ENCODE results near the gene IPO13. TPM values are rescaled to one million over a fixed set of nuclear protein-coding genes. Genes with fewer than 3 reads are reported as not detected.
A peak's percentile ranks its signal among the peaks of the same experiment; 100 is the strongest.

Gene IPO13
- polyA plus RNA-seq, 1 of the 3 experiments (the other 2 are of a cell fraction), result 15.5 TPM

DNA sequence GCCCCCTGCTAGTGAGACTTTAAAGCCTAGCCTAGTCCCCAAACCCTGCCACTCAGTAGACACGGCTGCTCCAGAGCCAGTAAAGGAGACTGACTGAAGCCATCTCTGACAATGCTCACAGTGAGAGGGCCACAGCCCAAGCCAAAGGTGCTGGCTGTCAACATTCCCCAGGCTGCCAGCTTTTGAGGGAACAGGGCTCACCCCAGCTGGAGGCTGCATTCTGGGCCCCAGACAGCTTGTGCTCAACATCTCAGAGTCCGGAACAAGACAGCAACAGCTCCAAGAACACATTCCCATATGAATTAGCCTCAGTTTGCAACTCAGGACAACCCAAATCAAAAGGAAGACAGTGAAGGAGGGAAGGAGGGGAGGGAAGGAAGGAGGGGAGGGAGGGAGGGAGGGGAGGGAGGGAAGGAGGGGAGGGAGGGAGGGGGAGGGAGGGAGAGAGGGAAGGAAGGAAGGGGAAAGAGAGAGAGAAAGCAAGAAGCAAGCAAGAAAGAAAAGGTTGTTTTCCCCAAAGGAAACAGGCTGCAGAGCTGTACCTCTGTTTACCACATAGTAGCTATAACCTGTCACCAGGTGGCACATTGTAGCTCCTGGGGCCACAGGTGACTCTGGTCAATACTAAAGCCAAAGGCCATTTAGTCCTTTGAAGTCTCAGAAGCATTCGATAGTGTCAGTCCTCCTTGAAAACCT is 7.7 kb upstream of the IPO13 start:
- Histone ChIP-seq H3K27ac (ENCODE audit: low read depth in 2 of 2, low read length in 1 of 2) (no peak overlapping the region), H4K20me1 (ENCODE audit: insufficient read depth) (no peaks in the 10 kb centered on the region), H3K79me2 (ENCODE audit: insufficient read depth) (no peaks in the 10 kb centered on the region), H3K4me1 (ENCODE audit: control insufficient read depth in 1 of 2, insufficient read depth in 2 of 2, low read depth in 1 of 2, low read length in 1 of 2) (peaks cover 0 to 10% of the 10 kb centered on the region in 2 experiments; a peak in 1 of 4 replicates), H3F3A (replicated peaks; ENCODE audit: insufficient read depth) (no peaks in the 10 kb centered on the region), H3K4me3 (ENCODE audit: low read depth in 2 of 2, low read length in 1 of 2) (no peak overlapping the region), H3K36me3 (replicated peaks in 1 of 2; ENCODE audit: control insufficient read depth in 1 of 2, insufficient read depth in 2 of 2, low read length in 1 of 2) (no peaks in the 10 kb centered on the region), H3K27me3 (ENCODE audit: insufficient read depth) (no peaks in the 10 kb centered on the region), H3K9me3 (no peaks in the 10 kb centered on the region), H3K9me2 (no peaks in the 10 kb centered on the region), H2AFZ (ENCODE audit: low read depth) (no peak overlapping the region), H3K4me2 (no peak overlapping the region), H3K9ac (no peak overlapping the region)
- CTCF ChIA-PET, result interaction anchor here (0.6 to 15.4 kb wide), 5 partner anchors 8 to 253 kb away, joined by 3 to 533 read pairs (median 4); partner anchors contain the start of gene IPO13
- TF ChIP-seq NFIC (IDR thresholded peaks at IDR 0.05; ENCODE audit: borderline replicate concordance), result no peak
- POLR2A ChIA-PET, result interaction anchor here (1.2 kb wide), 1 partner anchor 8 kb away, joined by 3 read pairs; the partner anchor contains the start of gene IPO13
- DNase-seq, result no peak
- WGBS (ENCODE audit: low lambda C conversion rate), result 100% methylated on average over 2 of the region's 3 CpGs

DNA sequence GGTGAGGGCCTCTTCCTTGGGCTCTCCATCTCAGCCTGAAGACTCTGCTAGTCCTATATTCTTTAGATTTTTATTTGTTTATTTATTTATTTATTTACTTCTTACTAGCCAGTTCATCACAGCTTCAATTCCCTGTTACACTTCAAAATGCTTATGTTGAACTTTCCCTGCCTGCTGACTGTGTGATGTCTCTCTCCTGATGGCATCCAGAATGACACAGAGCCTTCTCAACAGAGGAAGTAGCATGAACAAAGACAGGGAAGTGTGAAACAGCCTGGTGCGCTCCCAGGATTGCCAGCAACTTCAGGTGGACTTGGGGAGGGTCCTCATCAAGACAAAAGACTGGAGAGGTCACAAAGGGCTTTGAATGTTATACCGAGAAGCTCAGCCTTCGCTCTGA is 4.3 kb upstream of the IPO13 start:
- Histone ChIP-seq H3K4me3 (ENCODE audit: low read depth in 2 of 2, low read length in 1 of 2) (no peak overlapping the region), H3K27me3 (ENCODE audit: insufficient read depth) (no peaks in the 10 kb centered on the region), H4K20me1 (ENCODE audit: insufficient read depth) (no peaks in the 10 kb centered on the region), H3K9me3 (no peaks in the 10 kb centered on the region), H3K4me1 (ENCODE audit: control insufficient read depth in 1 of 2, insufficient read depth in 2 of 2, low read depth in 1 of 2, low read length in 1 of 2) (peaks cover 0 to 5% of the 10 kb centered on the region in 2 experiments; a peak in 1 of 4 replicates), H3K9me2 (no peaks in the 10 kb centered on the region), H3K27ac (ENCODE audit: low read depth in 2 of 2, low read length in 1 of 2) (no peak overlapping the region), H3K9ac (no peak overlapping the region), H2AFZ (ENCODE audit: low read depth) (no peak overlapping the region), H3K79me2 (ENCODE audit: insufficient read depth) (peaks cover 5% of the 10 kb centered on the region; the same call in 1 of the 2 replicates), H3K36me3 (replicated peaks in 1 of 2; ENCODE audit: control insufficient read depth in 1 of 2, insufficient read depth in 2 of 2, low read length in 1 of 2) (no peaks in the 10 kb centered on the region), H3F3A (replicated peaks; ENCODE audit: insufficient read depth) (no peaks in the 10 kb centered on the region), H3K4me2 (no peak overlapping the region)
- ChIA-PET POLR2A (no interaction called here), CTCF (interaction anchor here (0.6 to 9.4 kb wide), 3 partner anchors 8 to 178 kb away, joined by 3 to 105 read pairs (median 75); partner anchors contain the start of gene ARTN)
- TF ChIP-seq RCOR1 (IDR thresholded peaks at IDR 0.05; ENCODE audit: low read length), result no peak
- no peak for TF ChIP-seq FOXJ3 (CRISPR knock-in tag; IDR thresholded peaks at IDR 0.05)
- no peak for TF ChIP-seq YY1 (IDR thresholded peaks at IDR 0.05; ENCODE audit: low read depth)
- TF ChIP-seq TEAD4 (IDR thresholded peaks at IDR 0.05; ENCODE audit: borderline replicate concordance, insufficient read depth), result no peak
- no peak for TF ChIP-seq GATA2 (CRISPR knock-in tag; IDR thresholded peaks at IDR 0.05)
- TF ChIP-seq, protein P1, sequence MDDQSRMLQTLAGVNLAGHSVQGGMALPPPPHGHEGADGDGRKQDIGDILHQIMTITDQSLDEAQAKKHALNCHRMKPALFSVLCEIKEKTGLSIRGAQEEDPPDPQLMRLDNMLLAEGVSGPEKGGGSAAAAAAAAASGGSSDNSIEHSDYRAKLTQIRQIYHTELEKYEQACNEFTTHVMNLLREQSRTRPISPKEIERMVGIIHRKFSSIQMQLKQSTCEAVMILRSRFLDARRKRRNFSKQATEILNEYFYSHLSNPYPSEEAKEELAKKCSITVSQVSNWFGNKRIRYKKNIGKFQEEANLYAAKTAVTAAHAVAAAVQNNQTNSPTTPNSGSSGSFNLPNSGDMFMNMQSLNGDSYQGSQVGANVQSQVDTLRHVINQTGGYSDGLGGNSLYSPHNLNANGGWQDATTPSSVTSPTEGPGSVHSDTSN (IDR thresholded peaks at IDR 0.05), result no peak
- TF ChIP-seq EZH2phosphoT487 (IDR thresholded peaks at IDR 0.05; ENCODE audit: borderline replicate concordance, low read depth), result no peak
- 94% methylated on average over 3 of the region's 3 CpGs for WGBS (ENCODE audit: low lambda C conversion rate)
- DNase-seq, result no peak

DNA sequence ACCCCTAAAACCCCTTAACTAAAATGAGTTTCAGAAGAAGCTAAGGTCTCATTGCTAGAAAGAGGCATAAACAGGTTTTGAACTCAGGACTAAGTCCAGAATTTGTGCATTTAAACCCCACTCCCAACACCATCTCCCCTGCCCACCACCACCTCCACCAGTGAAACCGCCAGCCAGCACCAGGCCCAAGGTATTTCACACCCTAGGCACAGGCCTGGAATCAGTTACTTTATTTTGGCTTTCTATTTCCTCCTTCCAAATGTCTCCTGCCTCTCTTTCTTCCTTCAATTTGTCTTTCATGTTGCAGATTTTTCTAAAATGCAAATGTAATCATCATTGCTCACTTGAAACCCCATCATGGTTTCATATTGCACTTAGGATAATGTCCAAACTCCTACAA is 1.9 kb upstream of the IPO13 start:
- Histone ChIP-seq H3F3A (replicated peaks; ENCODE audit: insufficient read depth) (no peaks in the 10 kb centered on the region), H3K27ac (ENCODE audit: low read depth in 2 of 2, low read length in 1 of 2) (no peak overlapping the region), H3K9me2 (no peaks in the 10 kb centered on the region), H2AFZ (ENCODE audit: low read depth) (no peak overlapping the region), H3K4me1 (ENCODE audit: control insufficient read depth in 1 of 2, insufficient read depth in 2 of 2, low read depth in 1 of 2, low read length in 1 of 2) (peaks cover 12 to 21% of the 10 kb centered on the region in 2 experiments), H3K9me3 (no peaks in the 10 kb centered on the region), H3K4me2 (peak overlapping the region; percentile 98; the same call in 1 of the 2 replicates), H3K36me3 (replicated peaks in 1 of 2; ENCODE audit: control insufficient read depth in 1 of 2, insufficient read depth in 2 of 2, low read length in 1 of 2) (peaks cover 0 to 2% of the 10 kb centered on the region in 2 experiments), H3K27me3 (ENCODE audit: insufficient read depth) (no peaks in the 10 kb centered on the region), H3K9ac (no peak overlapping the region), H3K79me2 (ENCODE audit: insufficient read depth) (peaks cover 13% of the 10 kb centered on the region; the same call in 1 of the 2 replicates), H3K4me3 (ENCODE audit: low read depth in 2 of 2, low read length in 1 of 2) (no peak overlapping the region), H4K20me1 (ENCODE audit: insufficient read depth) (no peaks in the 10 kb centered on the region)
- POLR2A ChIA-PET, result interaction anchor here (1.6 kb wide), 1 partner anchor 9 kb away, joined by 10 read pairs; no protein-coding TSS in a partner anchor
- no peak for DNase-seq
- whole genome bisulfite sequencing (ENCODE audit: low lambda C conversion rate), result 95% methylated on average over 1 of the region's 1 CpG
- CTCF ChIA-PET, result interaction anchor here (1.4 to 9.4 kb wide), 4 partner anchors 10 to 180 kb away, joined by 4 to 105 read pairs (median 40); partner anchors contain the start of gene ARTN
- TF ChIP-seq YY1 (IDR thresholded peaks at IDR 0.05; ENCODE audit: low read depth) (no peak), FOXJ3 (CRISPR knock-in tag; IDR thresholded peaks at IDR 0.05) (no peak), NFIC (IDR thresholded peaks at IDR 0.05; ENCODE audit: borderline replicate concordance) (no peak), RFX5 (IDR thresholded peaks at IDR 0.05; ENCODE audit: low read length) (no peak), FOSL2 (IDR thresholded peaks at IDR 0.05; ENCODE audit: borderline replicate concordance, low read depth) (no peak), MEF2A (IDR thresholded peaks at IDR 0.05; ENCODE audit: borderline replicate concordance, low read depth) (no peak)
- TF ChIP-seq, protein P2, sequence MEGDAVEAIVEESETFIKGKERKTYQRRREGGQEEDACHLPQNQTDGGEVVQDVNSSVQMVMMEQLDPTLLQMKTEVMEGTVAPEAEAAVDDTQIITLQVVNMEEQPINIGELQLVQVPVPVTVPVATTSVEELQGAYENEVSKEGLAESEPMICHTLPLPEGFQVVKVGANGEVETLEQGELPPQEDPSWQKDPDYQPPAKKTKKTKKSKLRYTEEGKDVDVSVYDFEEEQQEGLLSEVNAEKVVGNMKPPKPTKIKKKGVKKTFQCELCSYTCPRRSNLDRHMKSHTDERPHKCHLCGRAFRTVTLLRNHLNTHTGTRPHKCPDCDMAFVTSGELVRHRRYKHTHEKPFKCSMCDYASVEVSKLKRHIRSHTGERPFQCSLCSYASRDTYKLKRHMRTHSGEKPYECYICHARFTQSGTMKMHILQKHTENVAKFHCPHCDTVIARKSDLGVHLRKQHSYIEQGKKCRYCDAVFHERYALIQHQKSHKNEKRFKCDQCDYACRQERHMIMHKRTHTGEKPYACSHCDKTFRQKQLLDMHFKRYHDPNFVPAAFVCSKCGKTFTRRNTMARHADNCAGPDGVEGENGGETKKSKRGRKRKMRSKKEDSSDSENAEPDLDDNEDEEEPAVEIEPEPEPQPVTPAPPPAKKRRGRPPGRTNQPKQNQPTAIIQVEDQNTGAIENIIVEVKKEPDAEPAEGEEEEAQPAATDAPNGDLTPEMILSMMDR (IDR thresholded peaks at IDR 0.05), result no peak
- TF ChIP-seq, protein P3, sequence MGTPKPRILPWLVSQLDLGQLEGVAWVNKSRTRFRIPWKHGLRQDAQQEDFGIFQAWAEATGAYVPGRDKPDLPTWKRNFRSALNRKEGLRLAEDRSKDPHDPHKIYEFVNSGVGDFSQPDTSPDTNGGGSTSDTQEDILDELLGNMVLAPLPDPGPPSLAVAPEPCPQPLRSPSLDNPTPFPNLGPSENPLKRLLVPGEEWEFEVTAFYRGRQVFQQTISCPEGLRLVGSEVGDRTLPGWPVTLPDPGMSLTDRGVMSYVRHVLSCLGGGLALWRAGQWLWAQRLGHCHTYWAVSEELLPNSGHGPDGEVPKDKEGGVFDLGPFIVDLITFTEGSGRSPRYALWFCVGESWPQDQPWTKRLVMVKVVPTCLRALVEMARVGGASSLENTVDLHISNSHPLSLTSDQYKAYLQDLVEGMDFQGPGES (IDR thresholded peaks at IDR 0.05; ENCODE audit: low read depth, low read length), result no peak

All from SK-N-SH (cell line).